ENCODE measurements around the gene ACTRT3. TPM values are rescaled to one million over a fixed set of nuclear protein-coding genes. Genes with fewer than 3 reads are reported as not detected.

Gene ACTRT3
- total and polyA plus RNA-seq, 11 donors, result 0.18 to 1.3 (median 0.54) TPM

- DNase-seq (no peak), ATAC-seq (peak in 1 of 4 donors; percentile 66)
- H3K4me1 ChIP-seq, result peaks cover 0 to 14% (median 5%) of the 10 kb centered on the region in 12 donors
- no peak overlapping the region for H3K27ac ChIP-seq
- WGBS, 4 donors, result 48 to 55% (median 51%) methylated on average over 4 of the region's 4 CpGs
- H3K36me3 ChIP-seq, result peaks cover 0 to 100% (median 94%) of the 10 kb centered on the region in 9 donors
- H3K27me3 ChIP-seq, result no peaks in the 10 kb centered on the region
- intact Hi-C loops (cut with DNase I), result no loop called here
- TF ChIP-seq CTCF (IDR thresholded peaks at IDR 0.05), result no peak
- no peak for TF ChIP-seq POLR2A (IDR thresholded peaks at IDR 0.05)
- H3K4me3 ChIP-seq, result no peak overlapping the region
- no peaks in the 10 kb centered on the region for H3K9me3 ChIP-seq
Measured at GRCh38 chr3:169781209-169781855, 12.0 kb upstream of the ACTRT3 start.

GRCh38 chr3:169780742-169781141 is 11.4 kb upstream of the ACTRT3 start:
- ATAC-seq (no peak), DNase-seq (no peak)
- no peak for TF ChIP-seq CTCF (IDR thresholded peaks at IDR 0.05)

GRCh38 chr3:169777822-169778221 is 8.5 kb upstream of the ACTRT3 start:
- DNase-seq (no peak), ATAC-seq (no peak)
- Histone ChIP-seq H3K27me3 (no peaks in the 10 kb centered on the region), H3K4me1 (peaks cover 0 to 41% (median 28%) of the 10 kb centered on the region in 12 donors), H3K36me3 (peaks cover 0 to 88% (median 82%) of the 10 kb centered on the region in 9 donors), H3K4me3 (no peak overlapping the region), H3K27ac (no peak overlapping the region), H3K9me3 (no peaks in the 10 kb centered on the region)
- no peak for TF ChIP-seq POLR2A (IDR thresholded peaks at IDR 0.05)
- no peak for TF ChIP-seq CTCF (IDR thresholded peaks at IDR 0.05)
- intact Hi-C loops (cut with DNase I), result loop anchor here in 2 of 10 donors (5.0 to 10.0 kb wide), 2 partner anchors 187 to 194 kb away; partner anchors contain the start of gene SEC62 (in 1 of the 2)
- WGBS, 4 donors, result 73 to 97% (median 86%) methylated on average over 4 of the region's 4 CpGs

More at GRCh38 chr3:169780742-169781141, 11.4 kb upstream of the ACTRT3 start:
- Histone ChIP-seq H3K36me3 (peaks cover 0 to 100% (median 94%) of the 10 kb centered on the region in 9 donors), H3K4me3 (no peak overlapping the region), H3K27ac (no peak overlapping the region), H3K27me3 (no peaks in the 10 kb centered on the region), H3K9me3 (no peaks in the 10 kb centered on the region), H3K4me1 (peaks cover 0 to 20% (median 7%) of the 10 kb centered on the region in 12 donors)
- 55 to 59% (median 57%) methylated on average over 2 of the region's 2 CpGs for WGBS, 4 donors
- intact Hi-C loops (cut with DNase I), result no loop called here

- Histone ChIP-seq H3K4me1 (peaks cover 0 to 28% (median 24%) of the 10 kb centered on the region in 12 donors), H3K9me3 (no peaks in the 10 kb centered on the region), H3K27ac (peak overlapping the region in 5 of 12 donors; percentile 96 to 100 (median 98)), H3K27me3 (no peaks in the 10 kb centered on the region), H3K36me3 (peaks cover 0 to 51% (median 46%) of the 10 kb centered on the region in 9 donors), H3K4me3 (peak overlapping the region; percentile 61 to 97 (median 81))
- no peak for TF ChIP-seq POLR2A (IDR thresholded peaks at IDR 0.05)
- no peak for TF ChIP-seq CTCF (IDR thresholded peaks at IDR 0.05)
- 45 to 51% (median 49%) methylated on average over 5 of the region's 5 CpGs for WGBS, 4 donors
- DNase-seq (no peak), ATAC-seq (no peak)
- intact Hi-C loops (cut with DNase I), result loop anchor here in 2 of 10 donors (5.0 to 10.0 kb wide), 2 partner anchors 191 to 193 kb away; partner anchors contain the start of gene SEC62 (in 2 of the 2)
Measured at GRCh38 chr3:169774186-169774585, 4.8 kb upstream of the ACTRT3 start.
